ENCODE results near the gene CLDN17. TPM values are rescaled to one million over a fixed set of nuclear protein-coding genes. Genes with fewer than 3 reads are reported as not detected.

The CLDN17 gene
- polyA plus RNA-seq, 3 donors: not detected

- intact Hi-C loops (cut with micrococcal nuclease): no loop called here
- Mint-ChIP-seq H3K27me3 (ENCODE audit: low read depth in 3 of 3) (no peaks in the 10 kb centered on the region), H3K36me3 (no peaks in the 10 kb centered on the region), H3K4me3 (no peak overlapping the region), H3K9me3 (peaks cover 0 to 4% (median 2%) of the 10 kb centered on the region in 7 donors), H3K4me1 (no peaks in the 10 kb centered on the region), H3K27ac (no peak overlapping the region)
- Histone ChIP-seq H3K9ac (ENCODE audit: insufficient read depth, low read length, poor library complexity, severe bottlenecking) (no peak overlapping the region), H3K79me2 (ENCODE audit: insufficient read depth, low read length) (no peaks in the 10 kb centered on the region), H3K9me3 (replicated peaks in 1 of 2; ENCODE audit: control insufficient read depth in 1 of 2, insufficient read depth in 1 of 2, low read length in 2 of 2) (peaks cover 0 to 3% of the 10 kb centered on the region in 2 donors), H3K27me3 (ENCODE audit: control insufficient read depth in 2 of 2, insufficient read depth in 2 of 2, low read length in 2 of 2) (no peaks in the 10 kb centered on the region), H3K4me1 (ENCODE audit: control insufficient read depth in 1 of 2, insufficient read depth in 2 of 2, low read length in 2 of 2) (no peaks in the 10 kb centered on the region), H3K4me2 (replicated peaks; ENCODE audit: extremely low read depth, low read length, poor library complexity, severe bottlenecking) (no peak overlapping the region), H4K20me1 (ENCODE audit: insufficient read depth, low read length) (no peaks in the 10 kb centered on the region), H2AFZ (ENCODE audit: insufficient read depth, low read depth, low read length, poor library complexity, severe bottlenecking) (no peak overlapping the region), H3K27ac (ENCODE audit: low read depth in 1 of 2, low read length in 2 of 2) (no peak overlapping the region), H3K36me3 (replicated peaks in 1 of 2; ENCODE audit: control insufficient read depth in 1 of 2, insufficient read depth in 2 of 2, low read length in 2 of 2) (no peaks in the 10 kb centered on the region), H3K4me3 (replicated peaks in 1 of 3; ENCODE audit: low read depth in 2 of 3, low read length in 3 of 3) (no peak overlapping the region)
- no CpG with 5 or more reads among the region's 1 CpG for WGBS (ENCODE audit: insufficient coverage)
- no peak for TF ChIP-seq CTCF (IDR thresholded peaks at IDR 0.05)
- no peak for DNase-seq
Measured at GRCh38 chr21:30164796-30165195, 1.8 kb downstream of the CLDN17 start.

DNA sequence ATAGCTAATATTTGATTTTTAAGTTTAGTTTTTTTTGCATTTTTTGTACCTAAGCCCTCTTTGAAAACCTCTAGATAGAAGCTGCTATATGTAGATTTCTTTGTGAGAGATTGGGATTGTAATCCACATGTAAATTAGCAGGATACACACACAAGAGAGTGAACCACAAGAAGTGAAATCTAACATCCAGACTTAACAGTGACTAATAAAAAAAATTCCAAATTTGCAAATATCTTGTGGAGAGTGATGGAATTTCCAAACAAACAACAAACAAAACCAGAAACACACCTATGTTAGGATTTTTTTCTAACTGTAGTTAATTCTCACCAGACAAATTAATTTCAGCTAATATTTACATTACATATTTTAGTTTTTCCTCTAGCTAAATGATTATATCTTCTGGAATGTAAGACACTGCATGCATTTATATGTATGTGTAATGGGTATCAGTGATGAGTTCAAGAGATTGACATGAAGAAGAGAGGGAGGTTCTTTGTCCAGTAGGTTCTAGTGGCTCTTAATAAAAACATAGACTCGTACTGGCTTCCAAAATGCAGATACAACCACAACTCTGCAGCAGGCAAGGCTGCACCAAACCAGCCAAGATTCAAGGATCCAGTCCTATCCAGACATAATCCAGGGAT lies 12.8 kb downstream of the CLDN17 start:
- Mint-ChIP-seq H3K4me1 (no peaks in the 10 kb centered on the region), H3K36me3 (no peaks in the 10 kb centered on the region), H3K9me3 (peaks cover 0 to 7% (median 0%) of the 10 kb centered on the region in 7 donors), H3K27ac (no peak overlapping the region), H3K27me3 (ENCODE audit: low read depth in 3 of 3) (no peaks in the 10 kb centered on the region), H3K4me3 (no peak overlapping the region)
- intact Hi-C loops (cut with micrococcal nuclease): no loop called here
- H3K9me3 ChIP-seq (replicated peaks in 1 of 2; ENCODE audit: control insufficient read depth in 1 of 2, insufficient read depth in 1 of 2, low read length in 2 of 2): peaks cover 7 to 8% of the 10 kb centered on the region in 2 donors
- no peaks in the 10 kb centered on the region for H3K27me3 ChIP-seq (ENCODE audit: control insufficient read depth in 2 of 2, insufficient read depth in 2 of 2, low read length in 2 of 2)
- no peak overlapping the region for H3K9ac ChIP-seq (ENCODE audit: insufficient read depth, low read length, poor library complexity, severe bottlenecking)
- H3K4me3 ChIP-seq (replicated peaks in 1 of 3; ENCODE audit: low read depth in 2 of 3, low read length in 3 of 3): no peak overlapping the region
- no CpG with 5 or more reads among the region's 1 CpG for WGBS (ENCODE audit: insufficient coverage)
- no peak overlapping the region for H3K4me2 ChIP-seq (replicated peaks; ENCODE audit: extremely low read depth, low read length, poor library complexity, severe bottlenecking)
- no peaks in the 10 kb centered on the region for H3K4me1 ChIP-seq (ENCODE audit: control insufficient read depth in 1 of 2, insufficient read depth in 2 of 2, low read length in 2 of 2)
- H3K27ac ChIP-seq (ENCODE audit: low read depth in 1 of 2, low read length in 2 of 2): no peak overlapping the region
- H3K36me3 ChIP-seq (replicated peaks in 1 of 2; ENCODE audit: control insufficient read depth in 1 of 2, insufficient read depth in 2 of 2, low read length in 2 of 2): no peaks in the 10 kb centered on the region
- no peak overlapping the region for H2AFZ ChIP-seq (ENCODE audit: insufficient read depth, low read depth, low read length, poor library complexity, severe bottlenecking)
- no peaks in the 10 kb centered on the region for H3K79me2 ChIP-seq (ENCODE audit: insufficient read depth, low read length)
- DNase-seq: no peak
- H4K20me1 ChIP-seq (ENCODE audit: insufficient read depth, low read length): no peaks in the 10 kb centered on the region
- TF ChIP-seq CTCF (IDR thresholded peaks at IDR 0.05): no peak
